GM12872 (cell line): ENCODE data around the gene FARS2.

Experiments used
- TF ChIP-seq, protein P1 (sequence below): IDR thresholded peaks from 3 replicates; pipeline ENCODE4 v1.5.1; 2011; ENCODE audit warnings: low read depth, mild to moderate bottlenecking, low read length, moderate library complexity; ENCODE audit not compliant: insufficient read depth

Gene FARS2

DNA sequence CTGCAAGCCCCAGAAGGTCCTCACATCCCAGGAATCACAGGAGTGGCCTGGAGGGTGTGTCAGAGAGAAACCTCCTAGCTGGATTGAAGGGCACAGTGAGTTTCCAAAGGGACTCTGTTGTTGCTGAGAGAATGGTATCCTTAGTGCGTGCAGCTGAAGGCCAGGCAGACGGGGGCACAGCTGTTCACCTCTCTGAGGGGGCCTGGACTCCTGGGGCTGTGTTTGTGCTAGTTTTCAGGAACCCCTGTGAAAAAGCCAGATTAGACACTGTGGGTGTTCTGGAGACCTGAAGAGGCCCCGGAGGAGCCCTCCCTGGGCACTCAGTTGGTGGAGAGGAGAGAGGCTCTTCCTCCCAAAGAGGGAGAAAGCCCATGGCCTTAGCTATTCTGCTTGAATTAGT lies 223.4 kb downstream of the FARS2 start:
- TF ChIP-seq, protein P1, sequence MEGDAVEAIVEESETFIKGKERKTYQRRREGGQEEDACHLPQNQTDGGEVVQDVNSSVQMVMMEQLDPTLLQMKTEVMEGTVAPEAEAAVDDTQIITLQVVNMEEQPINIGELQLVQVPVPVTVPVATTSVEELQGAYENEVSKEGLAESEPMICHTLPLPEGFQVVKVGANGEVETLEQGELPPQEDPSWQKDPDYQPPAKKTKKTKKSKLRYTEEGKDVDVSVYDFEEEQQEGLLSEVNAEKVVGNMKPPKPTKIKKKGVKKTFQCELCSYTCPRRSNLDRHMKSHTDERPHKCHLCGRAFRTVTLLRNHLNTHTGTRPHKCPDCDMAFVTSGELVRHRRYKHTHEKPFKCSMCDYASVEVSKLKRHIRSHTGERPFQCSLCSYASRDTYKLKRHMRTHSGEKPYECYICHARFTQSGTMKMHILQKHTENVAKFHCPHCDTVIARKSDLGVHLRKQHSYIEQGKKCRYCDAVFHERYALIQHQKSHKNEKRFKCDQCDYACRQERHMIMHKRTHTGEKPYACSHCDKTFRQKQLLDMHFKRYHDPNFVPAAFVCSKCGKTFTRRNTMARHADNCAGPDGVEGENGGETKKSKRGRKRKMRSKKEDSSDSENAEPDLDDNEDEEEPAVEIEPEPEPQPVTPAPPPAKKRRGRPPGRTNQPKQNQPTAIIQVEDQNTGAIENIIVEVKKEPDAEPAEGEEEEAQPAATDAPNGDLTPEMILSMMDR, result no peak

GRCh38 chr6:5486214-5486613 lies 224.9 kb downstream of the FARS2 start:
- TF ChIP-seq, protein P1, result no peak

GRCh38 chr6:5490501-5491069 lies 229.3 kb downstream of the FARS2 start:
- TF ChIP-seq, protein P1, result no peak

DNA sequence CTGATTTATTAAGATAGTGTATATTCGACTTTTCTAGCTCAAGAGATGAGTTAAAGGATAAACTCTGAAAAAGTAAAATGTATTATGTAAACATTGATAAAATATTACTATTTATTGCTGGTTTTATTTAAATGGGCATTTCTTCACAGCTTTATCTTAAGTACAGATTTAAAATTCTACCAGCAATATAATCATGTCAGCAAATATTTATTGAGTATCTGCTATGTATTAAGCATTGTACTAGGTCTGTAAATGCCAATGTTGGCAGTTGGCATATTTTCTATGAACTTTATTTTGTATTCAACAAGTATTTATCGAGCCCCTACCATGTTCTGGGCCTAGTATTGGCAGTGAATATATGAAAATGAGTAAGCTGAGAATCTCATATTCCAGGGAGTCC lies 231.0 kb downstream of the FARS2 start:
- TF ChIP-seq, protein P1, result no peak

- TF ChIP-seq, protein P1, result no peak
These were observed 232.5 kb downstream of the FARS2 start for GRCh38 chr6:5493806-5494205.

- TF ChIP-seq, protein P1, result no peak
These were observed 236.7 kb downstream of the FARS2 start for GRCh38 chr6:5497896-5498578.

DNA sequence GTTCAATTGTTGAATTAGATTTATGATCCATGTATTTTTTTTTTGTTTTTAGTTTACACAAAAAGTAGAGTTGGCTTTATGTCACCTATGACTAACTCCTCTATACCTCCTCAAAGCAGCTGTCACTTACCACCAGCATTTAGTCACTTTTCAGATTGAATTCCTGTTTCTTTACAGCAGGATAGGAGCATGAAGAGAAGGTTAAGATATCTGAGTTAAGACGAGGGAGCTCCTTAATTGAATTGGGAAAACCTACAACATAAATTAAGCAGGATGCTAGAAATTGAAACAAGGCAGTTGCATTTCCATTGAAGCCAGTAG lies 237.2 kb downstream of the FARS2 start:
- TF ChIP-seq, protein P1, result no peak
